ENCODE results near the gene LCN2.
"Not testable (repeated sequence)": the region's sequence is repeated elsewhere in the genome, so short reads cannot be mapped to it uniquely, and the experiment has no call there.

LCN2 gene

GRCh38 chr9:128149001-128149701, at the start of gene LCN2:
Gene LCN2, plus strand, starts transcription at chr9:128149453. Its CDS starts 73 bp downstream, at chr9:128149526.
- no peak for DNase-seq (ENCODE audit: low spot score)

- DNase-seq (ENCODE audit: low spot score) = no peak
These were observed 49.2 kb upstream of the LCN2 start for GRCh38 chr9:128099932-128100491.

- DNase-seq (ENCODE audit: low spot score) = no peak
These were observed 48.7 kb upstream of the LCN2 start for GRCh38 chr9:128100581-128100980.

- no peak for DNase-seq (ENCODE audit: low spot score)
These were observed 48.0 kb upstream of the LCN2 start for GRCh38 chr9:128101231-128101661.

GRCh38 chr9:128101690-128102089, 47.6 kb upstream of the LCN2 start:
- DNase-seq (ENCODE audit: low spot score) = no peak

- DNase-seq (ENCODE audit: low spot score) = no peak
These were observed 47.1 kb upstream of the LCN2 start for GRCh38 chr9:128102196-128102595.

- no peak for DNase-seq (ENCODE audit: low spot score)
These were observed 46.2 kb upstream of the LCN2 start for GRCh38 chr9:128102861-128103588.

GRCh38 chr9:128103589-128103962, 45.7 kb upstream of the LCN2 start:
- no peak for DNase-seq (ENCODE audit: low spot score)

- no peak for DNase-seq (ENCODE audit: low spot score)
These were observed 45.1 kb upstream of the LCN2 start for GRCh38 chr9:128104171-128104618.

GRCh38 chr9:128105538-128106175, 43.6 kb upstream of the LCN2 start:
- no peak for DNase-seq (ENCODE audit: low spot score)

GRCh38 chr9:128106181-128106939, 42.9 kb upstream of the LCN2 start:
- no peak for DNase-seq (ENCODE audit: low spot score)

GRCh38 chr9:128106940-128107467, 42.2 kb upstream of the LCN2 start:
- DNase-seq (ENCODE audit: low spot score) = no peak

GRCh38 chr9:128107468-128108268, 41.6 kb upstream of the LCN2 start:
- no peak for DNase-seq (ENCODE audit: low spot score)

- DNase-seq (ENCODE audit: low spot score) = no peak
These were observed 40.8 kb upstream of the LCN2 start for GRCh38 chr9:128108269-128109049.

- no peak for DNase-seq (ENCODE audit: low spot score)
These were observed 40.1 kb upstream of the LCN2 start for GRCh38 chr9:128109050-128109709.

- not testable (repeated sequence) for DNase-seq (ENCODE audit: low spot score)
These were observed 37.5 kb upstream of the LCN2 start for GRCh38 chr9:128111726-128112125.

GRCh38 chr9:128113526-128114325, 35.5 kb upstream of the LCN2 start:
- no peak for DNase-seq (ENCODE audit: low spot score)

GRCh38 chr9:128114326-128115186, 34.7 kb upstream of the LCN2 start:
- no peak for DNase-seq (ENCODE audit: low spot score)
